HL-60 (cell line): Measurements from ENCODE around the gene CRY1.

ENCODE experiments used
- DNase-seq, 2 experiments: peaks; one replicate each; pipeline ENCODE4 v3.0.0-alpha.2; 2010 to 2020; ENCODE audit warnings: low read depth in 1 of 2, low spot score in 1 of 2
- H3K27ac ChIP-seq: fragments of 250-450 bp; sonication (Bioruptor Pico); replicated peaks from 2 replicates; pipeline ENCODE4 v1.5.1; 2020; ENCODE audit warnings: mild to moderate bottlenecking, moderate library complexity
- H3K27me3 ChIP-seq: fragments of 250-450 bp; sonication (Bioruptor Pico); 2 replicates; pipeline ENCODE4 v1.5.1; 2021; ENCODE audit warnings: mild to moderate bottlenecking, moderate library complexity; ENCODE audit not compliant: insufficient read depth, poor library complexity, severe bottlenecking
- H3K4me3 ChIP-seq: replicated peaks from 2 replicates; pipeline ENCODE4 v1.5.1; 2011; ENCODE audit warnings: mild to moderate bottlenecking, control low read depth, low read length; ENCODE audit not compliant: insufficient read depth
- GABPA ChIP-seq: IDR thresholded peaks from 2 replicates; pipeline ENCODE4 v1.6.1; 2012; ENCODE audit warnings: low read depth
- POLR2AphosphoS5 ChIP-seq: IDR thresholded peaks from 2 replicates; pipeline ENCODE4 v1.6.1; 2012; ENCODE audit warnings: low read depth
- SPI1 ChIP-seq: IDR thresholded peaks from 2 replicates; pipeline ENCODE4 v1.6.1; 2012; ENCODE audit warnings: low read depth, mild to moderate bottlenecking, borderline replicate concordance
- TF ChIP-seq, protein P1 (sequence below): IDR thresholded peaks from 2 replicates; pipeline ENCODE4 v1.6.1; 2012; ENCODE audit warnings: low read depth; ENCODE audit not compliant: insufficient replicate concordance
- TF ChIP-seq, protein P2 (sequence below): IDR thresholded peaks from one replicate; pipeline ENCODE4 v1.5.1; 2011; ENCODE audit warnings: low read length, control low read depth, inconsistent platforms; ENCODE audit not compliant: insufficient read depth

The CRY1 gene

GRCh38 chr12:107102294-107102693 is 8.9 kb upstream of the CRY1 start:
- Histone ChIP-seq H3K4me3 (no peak overlapping the region), H3K27me3 (peaks cover 4% of the 10 kb centered on the region), H3K27ac (no peak overlapping the region)
- no peak for DNase-seq
- TF ChIP-seq POLR2AphosphoS5, result no peak
- TF ChIP-seq GABPA, result no peak
- TF ChIP-seq SPI1, result no peak
- TF ChIP-seq, protein P1, sequence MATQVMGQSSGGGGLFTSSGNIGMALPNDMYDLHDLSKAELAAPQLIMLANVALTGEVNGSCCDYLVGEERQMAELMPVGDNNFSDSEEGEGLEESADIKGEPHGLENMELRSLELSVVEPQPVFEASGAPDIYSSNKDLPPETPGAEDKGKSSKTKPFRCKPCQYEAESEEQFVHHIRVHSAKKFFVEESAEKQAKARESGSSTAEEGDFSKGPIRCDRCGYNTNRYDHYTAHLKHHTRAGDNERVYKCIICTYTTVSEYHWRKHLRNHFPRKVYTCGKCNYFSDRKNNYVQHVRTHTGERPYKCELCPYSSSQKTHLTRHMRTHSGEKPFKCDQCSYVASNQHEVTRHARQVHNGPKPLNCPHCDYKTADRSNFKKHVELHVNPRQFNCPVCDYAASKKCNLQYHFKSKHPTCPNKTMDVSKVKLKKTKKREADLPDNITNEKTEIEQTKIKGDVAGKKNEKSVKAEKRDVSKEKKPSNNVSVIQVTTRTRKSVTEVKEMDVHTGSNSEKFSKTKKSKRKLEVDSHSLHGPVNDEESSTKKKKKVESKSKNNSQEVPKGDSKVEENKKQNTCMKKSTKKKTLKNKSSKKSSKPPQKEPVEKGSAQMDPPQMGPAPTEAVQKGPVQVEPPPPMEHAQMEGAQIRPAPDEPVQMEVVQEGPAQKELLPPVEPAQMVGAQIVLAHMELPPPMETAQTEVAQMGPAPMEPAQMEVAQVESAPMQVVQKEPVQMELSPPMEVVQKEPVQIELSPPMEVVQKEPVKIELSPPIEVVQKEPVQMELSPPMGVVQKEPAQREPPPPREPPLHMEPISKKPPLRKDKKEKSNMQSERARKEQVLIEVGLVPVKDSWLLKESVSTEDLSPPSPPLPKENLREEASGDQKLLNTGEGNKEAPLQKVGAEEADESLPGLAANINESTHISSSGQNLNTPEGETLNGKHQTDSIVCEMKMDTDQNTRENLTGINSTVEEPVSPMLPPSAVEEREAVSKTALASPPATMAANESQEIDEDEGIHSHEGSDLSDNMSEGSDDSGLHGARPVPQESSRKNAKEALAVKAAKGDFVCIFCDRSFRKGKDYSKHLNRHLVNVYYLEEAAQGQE, result no peak
- TF ChIP-seq, protein P2, sequence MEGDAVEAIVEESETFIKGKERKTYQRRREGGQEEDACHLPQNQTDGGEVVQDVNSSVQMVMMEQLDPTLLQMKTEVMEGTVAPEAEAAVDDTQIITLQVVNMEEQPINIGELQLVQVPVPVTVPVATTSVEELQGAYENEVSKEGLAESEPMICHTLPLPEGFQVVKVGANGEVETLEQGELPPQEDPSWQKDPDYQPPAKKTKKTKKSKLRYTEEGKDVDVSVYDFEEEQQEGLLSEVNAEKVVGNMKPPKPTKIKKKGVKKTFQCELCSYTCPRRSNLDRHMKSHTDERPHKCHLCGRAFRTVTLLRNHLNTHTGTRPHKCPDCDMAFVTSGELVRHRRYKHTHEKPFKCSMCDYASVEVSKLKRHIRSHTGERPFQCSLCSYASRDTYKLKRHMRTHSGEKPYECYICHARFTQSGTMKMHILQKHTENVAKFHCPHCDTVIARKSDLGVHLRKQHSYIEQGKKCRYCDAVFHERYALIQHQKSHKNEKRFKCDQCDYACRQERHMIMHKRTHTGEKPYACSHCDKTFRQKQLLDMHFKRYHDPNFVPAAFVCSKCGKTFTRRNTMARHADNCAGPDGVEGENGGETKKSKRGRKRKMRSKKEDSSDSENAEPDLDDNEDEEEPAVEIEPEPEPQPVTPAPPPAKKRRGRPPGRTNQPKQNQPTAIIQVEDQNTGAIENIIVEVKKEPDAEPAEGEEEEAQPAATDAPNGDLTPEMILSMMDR, result no peak

GRCh38 chr12:107101651-107102050 is 8.3 kb upstream of the CRY1 start:
- H3K27me3 ChIP-seq, result no peaks in the 10 kb centered on the region
- TF ChIP-seq SPI1 (no peak), GABPA (no peak), POLR2AphosphoS5 (no peak)
- TF ChIP-seq, protein P2, result no peak
- TF ChIP-seq, protein P1, result no peak
- no peak overlapping the region for H3K4me3 ChIP-seq
- H3K27ac ChIP-seq, result no peak overlapping the region
- no peak for DNase-seq

DNA sequence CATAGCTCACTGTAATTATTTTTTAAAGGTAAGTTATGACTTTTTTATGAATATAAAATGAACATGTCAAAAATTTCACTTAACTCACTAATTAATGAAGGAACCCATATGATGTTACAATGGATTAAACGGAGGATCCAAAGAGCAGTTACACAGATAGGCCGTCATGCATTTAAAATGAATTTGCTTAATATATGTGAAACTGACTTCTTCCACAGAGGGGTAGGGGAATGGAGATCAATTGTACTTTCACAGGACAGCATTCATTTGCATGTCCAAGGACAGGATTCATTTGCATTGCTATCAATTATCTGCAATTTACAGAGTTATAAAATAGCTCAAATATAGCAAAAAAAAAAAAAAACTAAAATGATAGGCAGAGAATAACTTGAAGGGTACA is 6.6 kb upstream of the CRY1 start:
- Histone ChIP-seq H3K27me3 (no peaks in the 10 kb centered on the region), H3K27ac (no peak overlapping the region), H3K4me3 (no peak overlapping the region)
- DNase-seq, result no peak
- TF ChIP-seq, protein P1, result no peak
- TF ChIP-seq GABPA, result no peak
- TF ChIP-seq, protein P2, result no peak
- no peak for TF ChIP-seq POLR2AphosphoS5
- no peak for TF ChIP-seq SPI1
